Testis (tissue), 2 donors: ENCODE results near the gene SUGP2.

Experiments
- CTCF ChIP-seq, 3 experiments: fragments of 450-650 bp in 2 of 3; fragments of 200-600 bp in 1 of 3; sonication (generic) in 1 of 3; IDR thresholded peaks; one replicate each; pipeline ENCODE4 v1.5.1; 2016 to 2019; ENCODE audit warnings: antibody characterized with exemption in 3 of 3, mild to moderate bottlenecking in 2 of 3, moderate library complexity in 1 of 3
- POLR2A ChIP-seq: fragments of 450-650 bp; IDR thresholded peaks from one replicate; pipeline ENCODE4 v1.6.1; 2017; ENCODE audit warnings: antibody characterized with exemption, mild to moderate bottlenecking, moderate library complexity

- TF ChIP-seq CTCF (IDR thresholded peaks at IDR 0.05) (no peak), POLR2A (no peak)
These were observed 67.0 kb downstream of the SUGP2 start for GRCh38 chr19:18966307-18966706.
